B cell (primary cell): ENCODE data around the gene BMP7.

Experiments
- CTCF ChIP-seq: fragments of 200-600 bp; IDR thresholded peaks from one replicate; pipeline ENCODE4 v1.8.0; 2022; ENCODE audit warnings: antibody characterized with exemption, mild to moderate bottlenecking
- EZH2 ChIP-seq: IDR thresholded peaks from 2 replicates; pipeline ENCODE4 v1.6.1; 2012; ENCODE audit warnings: borderline replicate concordance, low read depth, mild to moderate bottlenecking, moderate library complexity, low read length; ENCODE audit not compliant: insufficient read depth, poor library complexity, severe bottlenecking

- no peak for TF ChIP-seq CTCF
- TF ChIP-seq EZH2: no peak
Measured at GRCh38 chr20:57202309-57202708, 64.1 kb downstream of the BMP7 start.
